Measurements from ENCODE around the gene XRCC6. TPM values are rescaled to one million over a fixed set of nuclear protein-coding genes. Genes with fewer than 3 reads are reported as not detected.
A peak's percentile ranks its signal among the peaks of the same experiment; 100 is the strongest.
"Not testable (repeated sequence)": the region's sequence is repeated elsewhere in the genome, so short reads cannot be mapped to it uniquely, and the experiment has no call there.

Gene XRCC6
- total RNA-seq, 4 donors from 2014 or later, result 119 to 151 (median 127) TPM

DNA sequence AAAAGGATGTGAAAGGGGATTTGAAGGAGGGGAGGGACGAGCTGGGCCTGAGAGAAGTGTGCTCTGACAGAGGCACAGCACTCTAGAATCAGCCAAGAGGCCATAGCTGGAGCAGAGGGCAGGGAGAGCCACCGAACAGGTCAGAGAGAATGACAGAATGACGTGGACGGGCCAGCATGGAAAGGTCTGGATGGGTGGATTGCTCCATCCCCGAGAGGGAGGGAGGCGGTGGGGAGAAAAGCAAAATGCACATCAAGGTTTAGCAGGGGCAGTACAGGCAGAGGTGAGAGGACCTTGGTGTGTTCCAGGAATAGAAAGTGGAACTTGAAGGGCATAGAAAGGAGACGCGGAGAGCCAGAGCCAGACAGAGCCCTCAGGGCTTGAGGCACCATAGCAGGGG is 38.4 kb upstream of the XRCC6 start:
- Histone ChIP-seq H3K27me3 (no peaks in the 10 kb centered on the region), H3K27ac (no peak overlapping the region), H3K36me3 (peaks cover 0 to 84% (median 0%) of the 10 kb centered on the region in 3 donors), H3K4me3 (no peak overlapping the region), H3K9me3 (no peaks in the 10 kb centered on the region), H3K4me1 (no peaks in the 10 kb centered on the region)
- DNase-seq, result no peak
- TF ChIP-seq, protein P1, sequence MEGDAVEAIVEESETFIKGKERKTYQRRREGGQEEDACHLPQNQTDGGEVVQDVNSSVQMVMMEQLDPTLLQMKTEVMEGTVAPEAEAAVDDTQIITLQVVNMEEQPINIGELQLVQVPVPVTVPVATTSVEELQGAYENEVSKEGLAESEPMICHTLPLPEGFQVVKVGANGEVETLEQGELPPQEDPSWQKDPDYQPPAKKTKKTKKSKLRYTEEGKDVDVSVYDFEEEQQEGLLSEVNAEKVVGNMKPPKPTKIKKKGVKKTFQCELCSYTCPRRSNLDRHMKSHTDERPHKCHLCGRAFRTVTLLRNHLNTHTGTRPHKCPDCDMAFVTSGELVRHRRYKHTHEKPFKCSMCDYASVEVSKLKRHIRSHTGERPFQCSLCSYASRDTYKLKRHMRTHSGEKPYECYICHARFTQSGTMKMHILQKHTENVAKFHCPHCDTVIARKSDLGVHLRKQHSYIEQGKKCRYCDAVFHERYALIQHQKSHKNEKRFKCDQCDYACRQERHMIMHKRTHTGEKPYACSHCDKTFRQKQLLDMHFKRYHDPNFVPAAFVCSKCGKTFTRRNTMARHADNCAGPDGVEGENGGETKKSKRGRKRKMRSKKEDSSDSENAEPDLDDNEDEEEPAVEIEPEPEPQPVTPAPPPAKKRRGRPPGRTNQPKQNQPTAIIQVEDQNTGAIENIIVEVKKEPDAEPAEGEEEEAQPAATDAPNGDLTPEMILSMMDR (IDR thresholded peaks at IDR 0.05), result no peak
- no peak for TF ChIP-seq POLR2A (IDR thresholded peaks at IDR 0.05)

DNA sequence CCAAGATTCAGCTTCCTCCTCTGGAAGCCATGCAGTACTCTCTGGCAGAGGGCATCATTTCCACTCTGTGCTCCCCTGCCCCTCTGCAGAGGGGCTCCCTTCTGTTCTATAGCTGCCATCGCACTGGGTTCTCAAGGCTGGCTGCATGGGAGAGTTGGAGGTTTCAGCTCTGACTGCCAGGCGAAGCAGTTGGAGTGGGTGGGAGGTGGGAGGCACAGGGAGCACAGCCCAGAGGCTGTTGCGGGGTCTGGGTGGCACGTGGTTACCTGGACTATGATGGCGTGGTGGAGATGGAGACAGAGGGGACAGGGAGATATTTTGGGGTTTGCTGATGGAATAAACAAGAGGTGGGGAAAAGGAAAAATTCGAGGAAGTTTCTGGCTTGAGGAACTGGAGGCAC is 36.2 kb upstream of the XRCC6 start:
- Histone ChIP-seq H3K4me1 (peaks cover 0 to 11% (median 6%) of the 10 kb centered on the region in 4 donors), H3K4me3 (no peak overlapping the region), H3K27ac (no peak overlapping the region), H3K27me3 (no peaks in the 10 kb centered on the region), H3K9me3 (no peaks in the 10 kb centered on the region), H3K36me3 (peaks cover 0 to 62% (median 0%) of the 10 kb centered on the region in 3 donors)
- no peak for DNase-seq
- TF ChIP-seq, protein P1 (IDR thresholded peaks at IDR 0.05), result no peak
- TF ChIP-seq POLR2A (IDR thresholded peaks at IDR 0.05), result no peak

DNA sequence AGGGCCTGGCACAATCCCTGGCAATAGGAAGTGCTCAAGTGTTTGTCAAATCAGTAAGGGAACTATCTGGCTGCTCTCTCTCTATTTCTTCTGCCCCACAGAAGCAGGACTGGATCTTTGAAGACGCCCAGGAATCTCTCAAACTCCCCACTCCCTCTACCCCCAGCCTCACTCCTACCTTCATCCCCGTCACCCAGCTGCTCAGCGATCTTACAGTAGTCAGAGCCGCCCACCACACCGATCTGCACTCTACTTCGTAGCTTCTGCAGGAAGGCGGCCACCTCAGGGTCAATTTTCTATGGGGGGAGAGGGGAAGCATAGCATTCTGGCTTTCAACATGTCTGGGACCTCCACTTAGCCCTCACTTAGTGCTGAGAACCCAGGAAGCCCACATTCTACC is 35.2 kb upstream of the XRCC6 start:
- no peak for TF ChIP-seq POLR2A (IDR thresholded peaks at IDR 0.05)
- TF ChIP-seq, protein P1 (IDR thresholded peaks at IDR 0.05), result no peak
- Histone ChIP-seq H3K4me3 (no peak overlapping the region), H3K9me3 (no peaks in the 10 kb centered on the region), H3K36me3 (peaks cover 0 to 54% (median 0%) of the 10 kb centered on the region in 3 donors), H3K27me3 (no peaks in the 10 kb centered on the region), H3K27ac (no peak overlapping the region), H3K4me1 (peaks cover 0 to 11% (median 6%) of the 10 kb centered on the region in 4 donors)
- DNase-seq, result no peak

DNA sequence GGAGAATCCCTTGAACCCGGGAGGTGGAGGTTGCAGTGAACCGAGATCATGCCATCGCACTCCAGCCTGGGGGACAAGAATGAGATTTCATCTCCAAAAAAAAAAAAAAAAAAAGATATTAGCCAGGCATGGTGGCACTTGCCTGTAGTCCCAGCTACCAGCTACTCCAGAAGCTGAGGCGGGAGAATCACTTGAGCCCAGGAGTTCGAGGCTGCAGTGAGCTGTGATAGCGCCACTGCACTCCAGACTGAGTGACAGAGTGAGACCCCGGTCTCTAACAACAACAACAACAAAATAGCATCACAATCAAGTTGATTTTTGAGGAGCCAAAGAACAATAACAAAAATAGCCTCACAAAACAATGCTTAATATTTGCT is 33.8 kb upstream of the XRCC6 start:
- Histone ChIP-seq H3K4me3 (peak overlapping the region in 2 of 4 donors; percentile 10 to 21), H3K27ac (peak overlapping the region in 3 of 4 donors; percentile 63 to 92 (median 86)), H3K4me1 (peaks cover 0 to 11% (median 6%) of the 10 kb centered on the region in 4 donors)

DNA sequence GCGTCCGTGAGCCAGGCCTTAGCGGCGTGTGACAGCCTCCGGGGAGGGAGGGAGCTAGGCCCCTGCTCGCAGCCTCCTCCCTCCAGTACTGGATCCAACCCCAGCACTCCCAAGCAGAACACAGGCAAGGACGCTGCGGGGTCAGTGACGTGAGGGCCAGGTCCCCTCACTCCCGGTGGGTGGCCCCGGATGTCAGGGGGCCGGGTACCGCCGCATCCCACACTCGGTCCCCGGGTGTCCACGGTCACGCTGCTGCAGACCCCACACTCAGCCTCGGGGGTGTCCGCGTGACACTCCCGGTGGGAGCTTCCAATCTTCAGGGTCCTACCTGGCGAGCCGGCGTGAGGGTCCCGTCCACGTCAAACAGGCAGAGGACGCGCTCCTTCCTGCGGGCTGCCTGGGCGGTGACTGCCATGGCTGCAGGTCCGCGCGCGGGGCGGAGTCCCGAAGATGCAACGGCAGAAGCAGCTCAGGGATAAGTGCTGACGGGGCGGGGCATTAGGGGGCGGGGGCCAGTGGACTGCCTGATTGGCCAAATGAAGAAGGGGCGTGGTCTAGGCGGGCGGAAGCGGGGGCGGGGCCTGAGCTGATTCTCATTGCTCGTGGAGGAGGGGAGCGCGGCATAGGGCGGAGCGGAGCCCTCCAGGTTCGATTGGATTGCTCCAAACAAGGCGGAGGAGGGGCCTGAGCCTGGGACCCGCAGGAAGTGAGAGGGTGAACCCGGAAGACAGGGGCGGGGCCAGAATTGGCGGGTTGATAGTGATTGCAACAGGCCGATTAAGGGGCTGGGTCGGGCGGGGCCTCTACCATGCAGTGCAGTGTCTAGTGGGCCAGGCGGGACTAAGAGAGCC is 31.5 kb upstream of the XRCC6 start, which contains the start of gene PMM1:
Gene PMM1 (minus strand): TSS at position 450 of the 851 bp plus-strand sequence. CDS start 35 bp downstream, at position 415.
- DNase-seq, result peak; percentile 100
- H3K36me3 ChIP-seq, result peaks cover 0 to 18% (median 0%) of the 10 kb centered on the region in 3 donors
- H3K27ac ChIP-seq, result peak within 1 kb of the TSS; percentile 75 to 92 (median 84)
- TF ChIP-seq POLR2A (IDR thresholded peaks at IDR 0.05), result peak; percentile 97 to 98
- TF ChIP-seq, protein P1 (IDR thresholded peaks at IDR 0.05), result no peak
- H3K9me3 ChIP-seq, result no peaks in the 10 kb centered on the region
- peaks cover 0 to 11% (median 6%) of the 10 kb centered on the region in 4 donors for H3K4me1 ChIP-seq
- peak within 1 kb of the TSS; percentile 76 to 93 (median 84) for H3K4me3 ChIP-seq
- H3K27me3 ChIP-seq, result no peaks in the 10 kb centered on the region

More for the DNA sequence above, 33.8 kb upstream of the XRCC6 start:
- Histone ChIP-seq H3K36me3 (peaks cover 0 to 40% (median 0%) of the 10 kb centered on the region in 3 donors), H3K27me3 (no peaks in the 10 kb centered on the region), H3K9me3 (no peaks in the 10 kb centered on the region)
- DNase-seq, result no peak
- TF ChIP-seq, protein P1 (IDR thresholded peaks at IDR 0.05), result no peak
- no peak for TF ChIP-seq POLR2A (IDR thresholded peaks at IDR 0.05)

DNA sequence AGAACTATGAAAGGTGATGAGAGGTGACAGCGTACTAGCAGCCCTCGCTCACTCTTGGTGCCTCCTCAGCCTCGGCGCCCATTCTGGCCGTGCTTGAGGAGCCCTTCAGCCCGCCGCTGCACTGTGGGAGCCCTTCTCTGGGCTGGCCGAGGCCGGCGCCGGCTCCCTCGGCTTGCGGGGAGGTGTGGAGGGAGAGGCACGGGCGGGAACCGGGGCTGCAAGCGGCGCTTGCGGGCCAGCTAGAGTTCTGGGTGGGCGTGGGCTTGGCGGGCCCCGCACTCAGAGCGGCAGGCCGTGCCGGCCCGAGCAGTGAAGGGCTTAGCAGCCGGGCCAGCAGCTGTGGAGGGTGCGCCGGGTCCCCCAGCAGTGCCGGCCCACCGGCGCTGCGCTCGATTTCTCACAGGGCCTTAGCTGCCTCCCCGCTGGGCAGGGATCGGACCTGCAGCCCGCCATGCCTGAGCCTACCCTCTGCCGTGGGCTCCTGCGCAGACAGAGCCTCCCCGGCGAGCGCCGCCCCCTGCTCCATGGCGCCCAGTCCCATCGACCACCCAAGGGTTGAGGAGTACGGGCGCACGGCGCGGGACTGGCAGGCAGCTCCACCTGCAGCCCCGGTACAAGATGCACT is 27.6 kb upstream of the XRCC6 start:
- not testable (repeated sequence) for H3K4me3 ChIP-seq, H3K27me3 ChIP-seq, H3K36me3 ChIP-seq, DNase-seq, H3K9me3 ChIP-seq, H3K4me1 ChIP-seq, H3K27ac ChIP-seq

All from Peyer's patch (tissue), 4 donors.